HG02642 (cell line): Measurements from ENCODE around the gene EPOP.
A peak's percentile ranks its signal among the peaks of the same experiment; 100 is the strongest.

Experiments
- ATAC-seq: cut with Tn5 transposase; IDR thresholded peaks from one replicate; pipeline ENCODE4 v1.9.1; 2021; ENCODE audit warnings: mild to moderate bottlenecking; ENCODE audit not compliant: unreplicated experiment, poor library complexity

The EPOP gene

GRCh38 chr17:38674749-38675615, at the start of gene EPOP:
TSS of gene EPOP (minus strand) at chr17:38674957. CDS start at chr17:38674495, 462 bp downstream.
- ATAC-seq, result peak; percentile 79

- ATAC-seq, result no peak
These were observed 47.0 kb upstream of the EPOP start for GRCh38 chr17:38721802-38722201.

GRCh38 chr17:38720941-38721340, 46.2 kb upstream of the EPOP start:
- ATAC-seq, result no peak

- ATAC-seq, result no peak
These were observed 45.3 kb upstream of the EPOP start for GRCh38 chr17:38719943-38720641.

GRCh38 chr17:38719289-38719942, 44.7 kb upstream of the EPOP start:
- no peak for ATAC-seq

GRCh38 chr17:38717139-38717745, 42.5 kb upstream of the EPOP start:
- no peak for ATAC-seq

- ATAC-seq, result no peak
These were observed 41.7 kb upstream of the EPOP start for GRCh38 chr17:38716368-38717005.

GRCh38 chr17:38715216-38715943, 40.6 kb upstream of the EPOP start:
- ATAC-seq, result no peak

- ATAC-seq, result no peak
These were observed 38.8 kb upstream of the EPOP start for GRCh38 chr17:38713456-38714075.

- no peak for ATAC-seq
These were observed 37.8 kb upstream of the EPOP start for GRCh38 chr17:38712593-38712992.

GRCh38 chr17:38711792-38712571, 37.2 kb upstream of the EPOP start:
- no peak for ATAC-seq

GRCh38 chr17:38710985-38711384, 36.2 kb upstream of the EPOP start:
- ATAC-seq, result no peak

GRCh38 chr17:38710604-38710962, 35.8 kb upstream of the EPOP start:
- no peak for ATAC-seq

GRCh38 chr17:38709864-38710603, 35.3 kb upstream of the EPOP start:
- ATAC-seq, result no peak

GRCh38 chr17:38709104-38709820, 34.5 kb upstream of the EPOP start:
- no peak for ATAC-seq

GRCh38 chr17:38707678-38708351, 33.1 kb upstream of the EPOP start:
- no peak for ATAC-seq
